ENCODE measurements around the gene ATP2A2. TPM values are rescaled to one million over a fixed set of nuclear protein-coding genes. Genes with fewer than 3 reads are reported as not detected.

Gene ATP2A2
- total and polyA plus RNA-seq, 2 experiments from 2014 or later = 47.2 to 225 TPM

DNA sequence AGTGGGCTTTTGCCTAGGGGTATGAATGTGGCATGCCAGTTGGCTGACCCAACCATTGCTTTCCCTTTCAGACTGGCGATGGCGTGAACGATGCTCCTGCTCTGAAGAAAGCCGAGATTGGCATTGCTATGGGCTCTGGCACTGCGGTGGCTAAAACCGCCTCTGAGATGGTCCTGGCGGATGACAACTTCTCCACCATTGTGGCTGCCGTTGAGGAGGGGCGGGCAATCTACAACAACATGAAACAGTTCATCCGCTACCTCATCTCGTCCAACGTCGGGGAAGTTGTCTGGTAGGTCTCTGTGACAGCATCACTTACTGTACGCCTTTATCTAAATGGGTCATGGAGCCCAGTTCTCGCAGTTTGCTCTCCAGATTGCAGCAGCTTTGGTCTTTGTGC, 61.1 kb downstream of the ATP2A2 start (continued):
- TF ChIP-seq, protein P1, sequence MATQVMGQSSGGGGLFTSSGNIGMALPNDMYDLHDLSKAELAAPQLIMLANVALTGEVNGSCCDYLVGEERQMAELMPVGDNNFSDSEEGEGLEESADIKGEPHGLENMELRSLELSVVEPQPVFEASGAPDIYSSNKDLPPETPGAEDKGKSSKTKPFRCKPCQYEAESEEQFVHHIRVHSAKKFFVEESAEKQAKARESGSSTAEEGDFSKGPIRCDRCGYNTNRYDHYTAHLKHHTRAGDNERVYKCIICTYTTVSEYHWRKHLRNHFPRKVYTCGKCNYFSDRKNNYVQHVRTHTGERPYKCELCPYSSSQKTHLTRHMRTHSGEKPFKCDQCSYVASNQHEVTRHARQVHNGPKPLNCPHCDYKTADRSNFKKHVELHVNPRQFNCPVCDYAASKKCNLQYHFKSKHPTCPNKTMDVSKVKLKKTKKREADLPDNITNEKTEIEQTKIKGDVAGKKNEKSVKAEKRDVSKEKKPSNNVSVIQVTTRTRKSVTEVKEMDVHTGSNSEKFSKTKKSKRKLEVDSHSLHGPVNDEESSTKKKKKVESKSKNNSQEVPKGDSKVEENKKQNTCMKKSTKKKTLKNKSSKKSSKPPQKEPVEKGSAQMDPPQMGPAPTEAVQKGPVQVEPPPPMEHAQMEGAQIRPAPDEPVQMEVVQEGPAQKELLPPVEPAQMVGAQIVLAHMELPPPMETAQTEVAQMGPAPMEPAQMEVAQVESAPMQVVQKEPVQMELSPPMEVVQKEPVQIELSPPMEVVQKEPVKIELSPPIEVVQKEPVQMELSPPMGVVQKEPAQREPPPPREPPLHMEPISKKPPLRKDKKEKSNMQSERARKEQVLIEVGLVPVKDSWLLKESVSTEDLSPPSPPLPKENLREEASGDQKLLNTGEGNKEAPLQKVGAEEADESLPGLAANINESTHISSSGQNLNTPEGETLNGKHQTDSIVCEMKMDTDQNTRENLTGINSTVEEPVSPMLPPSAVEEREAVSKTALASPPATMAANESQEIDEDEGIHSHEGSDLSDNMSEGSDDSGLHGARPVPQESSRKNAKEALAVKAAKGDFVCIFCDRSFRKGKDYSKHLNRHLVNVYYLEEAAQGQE (IDR thresholded peaks at IDR 0.05; ENCODE audit: unreplicated experiment) = no peak
- TF ChIP-seq, protein P2, sequence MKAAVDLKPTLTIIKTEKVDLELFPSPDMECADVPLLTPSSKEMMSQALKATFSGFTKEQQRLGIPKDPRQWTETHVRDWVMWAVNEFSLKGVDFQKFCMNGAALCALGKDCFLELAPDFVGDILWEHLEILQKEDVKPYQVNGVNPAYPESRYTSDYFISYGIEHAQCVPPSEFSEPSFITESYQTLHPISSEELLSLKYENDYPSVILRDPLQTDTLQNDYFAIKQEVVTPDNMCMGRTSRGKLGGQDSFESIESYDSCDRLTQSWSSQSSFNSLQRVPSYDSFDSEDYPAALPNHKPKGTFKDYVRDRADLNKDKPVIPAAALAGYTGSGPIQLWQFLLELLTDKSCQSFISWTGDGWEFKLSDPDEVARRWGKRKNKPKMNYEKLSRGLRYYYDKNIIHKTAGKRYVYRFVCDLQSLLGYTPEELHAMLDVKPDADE (IDR thresholded peaks at IDR 0.05) = no peak
- TF ChIP-seq, protein P3, sequence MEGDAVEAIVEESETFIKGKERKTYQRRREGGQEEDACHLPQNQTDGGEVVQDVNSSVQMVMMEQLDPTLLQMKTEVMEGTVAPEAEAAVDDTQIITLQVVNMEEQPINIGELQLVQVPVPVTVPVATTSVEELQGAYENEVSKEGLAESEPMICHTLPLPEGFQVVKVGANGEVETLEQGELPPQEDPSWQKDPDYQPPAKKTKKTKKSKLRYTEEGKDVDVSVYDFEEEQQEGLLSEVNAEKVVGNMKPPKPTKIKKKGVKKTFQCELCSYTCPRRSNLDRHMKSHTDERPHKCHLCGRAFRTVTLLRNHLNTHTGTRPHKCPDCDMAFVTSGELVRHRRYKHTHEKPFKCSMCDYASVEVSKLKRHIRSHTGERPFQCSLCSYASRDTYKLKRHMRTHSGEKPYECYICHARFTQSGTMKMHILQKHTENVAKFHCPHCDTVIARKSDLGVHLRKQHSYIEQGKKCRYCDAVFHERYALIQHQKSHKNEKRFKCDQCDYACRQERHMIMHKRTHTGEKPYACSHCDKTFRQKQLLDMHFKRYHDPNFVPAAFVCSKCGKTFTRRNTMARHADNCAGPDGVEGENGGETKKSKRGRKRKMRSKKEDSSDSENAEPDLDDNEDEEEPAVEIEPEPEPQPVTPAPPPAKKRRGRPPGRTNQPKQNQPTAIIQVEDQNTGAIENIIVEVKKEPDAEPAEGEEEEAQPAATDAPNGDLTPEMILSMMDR (conservative IDR thresholded peaks at IDR 0.05; ENCODE audit: low read depth in 2 of 2) = no peak

DNA sequence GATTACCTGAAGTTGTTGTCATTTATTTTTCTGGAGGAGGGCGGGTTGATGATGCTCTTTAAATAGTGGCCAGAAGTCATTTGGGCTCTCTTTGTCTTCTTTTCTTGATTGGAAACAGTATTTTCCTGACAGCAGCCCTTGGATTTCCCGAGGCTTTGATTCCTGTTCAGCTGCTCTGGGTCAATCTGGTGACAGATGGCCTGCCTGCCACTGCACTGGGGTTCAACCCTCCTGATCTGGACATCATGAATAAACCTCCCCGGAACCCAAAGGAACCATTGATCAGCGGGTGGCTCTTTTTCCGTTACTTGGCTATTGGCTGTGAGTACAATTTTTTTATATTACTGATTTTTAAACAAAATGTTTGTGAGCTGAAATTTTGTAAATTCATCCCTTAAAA, 62.1 kb downstream of the ATP2A2 start:
- Mint-ChIP-seq H3K27me3 (ENCODE audit: insufficient read depth, low read depth, poor library complexity) (peaks cover 2% of the 10 kb centered on the region), H3K27ac (no peak overlapping the region), H3K4me3 (no peak overlapping the region), H3K9me3 (no peaks in the 10 kb centered on the region), H3K4me1 (peaks cover 5% of the 10 kb centered on the region; the same call in 2 of the 3 replicates), H3K36me3 (ENCODE audit: low read depth) (peaks cover 99% of the 10 kb centered on the region)
- peaks cover 15% of the 10 kb centered on the region; the same call in 1 of the 2 replicates for H3F3A ChIP-seq (replicated peaks; ENCODE audit: low read depth)
- no peaks in the 10 kb centered on the region for H3K27me3 ChIP-seq (ENCODE audit: insufficient read depth)
- H3K79me2 ChIP-seq (replicated peaks; ENCODE audit: insufficient read depth) = no peaks in the 10 kb centered on the region
- no peak overlapping the region for H3K27ac ChIP-seq (ENCODE audit: low read depth)
- H3K9me2 ChIP-seq (ENCODE audit: insufficient read depth) = no peaks in the 10 kb centered on the region
- H3K4me3 ChIP-seq = no peak overlapping the region
- peaks cover 42% of the 10 kb centered on the region for H4K20me1 ChIP-seq (replicated peaks; ENCODE audit: insufficient read depth)
- H3K36me3 ChIP-seq (ENCODE audit: insufficient read depth) = peaks cover 95% of the 10 kb centered on the region
- H3K4me2 ChIP-seq = no peak overlapping the region
- DNase-seq (ENCODE audit: low spot score) (no peak), ATAC-seq (no peak)
- no peaks in the 10 kb centered on the region for H3K4me1 ChIP-seq (ENCODE audit: insufficient read depth)
- no peak overlapping the region for H2AFZ ChIP-seq
- TF ChIP-seq ZNF114 (CRISPR knock-in tag; IDR thresholded peaks at IDR 0.05) (no peak), NANOG (IDR thresholded peaks at IDR 0.05; ENCODE audit: borderline replicate concordance) (no peak), CREB1 (CRISPR knock-in tag; IDR thresholded peaks at IDR 0.05; ENCODE audit: low read depth) (no peak), EZH2phosphoT487 (IDR thresholded peaks at IDR 0.05; ENCODE audit: unreplicated experiment) (no peak), JUNB (IDR thresholded peaks at IDR 0.05; ENCODE audit: unreplicated experiment) (no peak), EZH2 (IDR thresholded peaks at IDR 0.05; ENCODE audit: low read depth, unreplicated experiment) (no peak), POLR2AphosphoS5 (IDR thresholded peaks at IDR 0.05; ENCODE audit: low read depth) (no peak)
- TF ChIP-seq, protein P3 (conservative IDR thresholded peaks at IDR 0.05; ENCODE audit: low read depth in 2 of 2) = no peak
- TF ChIP-seq, protein P1 (IDR thresholded peaks at IDR 0.05; ENCODE audit: unreplicated experiment) = no peak
- TF ChIP-seq, protein P2 (IDR thresholded peaks at IDR 0.05) = no peak
